ENCODE data around the gene CNTROB. TPM values are rescaled to one million over a fixed set of nuclear protein-coding genes. Genes with fewer than 3 reads are reported as not detected.

Gene CNTROB
- polyA plus RNA-seq, 2 of the 4 experiments (the other 2 are of a cell fraction), result 23.2 to 57.0 TPM

- FAIRE-seq, result no peak
- ChIA-PET CTCF (interaction anchor here (0.6 to 19.3 kb wide), 19 partner anchors 6 to 239 kb away, joined by 3 to 470 read pairs (median 10); partner anchors contain the start of genes RNF227 and TRAPPC1), POLR2A (interaction anchor here (1.3 kb wide), 1 partner anchor 51 kb away, joined by 3 read pairs; the partner anchor contains the start of genes CNTROB and TRAPPC1)
- H3K4me3 ChIP-seq, result no peak overlapping the region
- TF ChIP-seq RAD21 (conservative IDR thresholded peaks at IDR 0.05 in 1 of 2, IDR thresholded peaks at IDR 0.05 in 1 of 2), result peak in 1 of 2 experiments; percentile 33; a peak in 2 of 5 replicates
- TF ChIP-seq CBX2 (IDR thresholded peaks at IDR 0.05; ENCODE audit: borderline replicate concordance, low read depth), result no peak
- H3K4me1 ChIP-seq, result no peaks in the 10 kb centered on the region
- no peaks in the 10 kb centered on the region for H3K9me3 ChIP-seq
- 83% methylated on average over 6 of the region's 6 CpGs for WGBS (ENCODE audit: missing lambda C conversion rate)
- H3K4me2 ChIP-seq, result no peak overlapping the region
- ATAC-seq, result peak in 1 of 2 experiments; percentile 60; a peak in 2 of 6 replicates
- DNase-seq (ENCODE audit: low read depth in 1 of 2, low spot score in 1 of 2), result no peak
- H3K27ac ChIP-seq, result no peak overlapping the region
Measured at GRCh38 chr17:7982666-7983065, 50.7 kb downstream of the CNTROB start.

GRCh38 chr17:7984904-7985303, 52.9 kb downstream of the CNTROB start:
- WGBS (ENCODE audit: missing lambda C conversion rate), result 54% methylated on average over 9 of the region's 9 CpGs
- Histone ChIP-seq H3K4me1 (no peaks in the 10 kb centered on the region), H3K4me2 (no peak overlapping the region), H3K4me3 (no peak overlapping the region), H3K27ac (no peak overlapping the region), H3K9me3 (no peaks in the 10 kb centered on the region)
- ATAC-seq (no peak), DNase-seq (ENCODE audit: low read depth in 1 of 2, low spot score in 1 of 2) (no peak), FAIRE-seq (no peak)
- ChIA-PET CTCF (interaction anchor here (0.6 to 19.3 kb wide), 19 partner anchors 8 to 268 kb away, joined by 3 to 470 read pairs (median 12); partner anchors contain the start of genes CNTROB, GUCY2D, KCNAB3 and NAA38), POLR2A (no interaction called here)
- no peak for TF ChIP-seq ZFP36 (IDR thresholded peaks at IDR 0.05; ENCODE audit: borderline replicate concordance, partially characterized antibody)
- no peak for TF ChIP-seq POLR2AphosphoS2 (conservative IDR thresholded peaks at IDR 0.05; ENCODE audit: low read length)
- TF ChIP-seq HMGXB4 (CRISPR knock-in tag; IDR thresholded peaks at IDR 0.05; ENCODE audit: borderline replicate concordance), result no peak
- no peak for TF ChIP-seq SMC3 (IDR thresholded peaks at IDR 0.05)
- no peak for TF ChIP-seq CTCF (IDR thresholded peaks at IDR 0.05)
- no peak for TF ChIP-seq ATOH8 (CRISPR knock-in tag; IDR thresholded peaks at IDR 0.05; ENCODE audit: low read depth)
- no peak for TF ChIP-seq FOSB (CRISPR knock-in tag; IDR thresholded peaks at IDR 0.05)
- TF ChIP-seq USF2 (IDR thresholded peaks at IDR 0.05), result no peak
- TF ChIP-seq MAFK (IDR thresholded peaks at IDR 0.05; ENCODE audit: partially characterized antibody), result no peak
- TF ChIP-seq BCL3 (IDR thresholded peaks at IDR 0.05), result no peak
- no peak for TF ChIP-seq CBX2 (IDR thresholded peaks at IDR 0.05; ENCODE audit: borderline replicate concordance, low read depth)
- no peak for TF ChIP-seq HOXB5 (CRISPR knock-in tag; IDR thresholded peaks at IDR 0.05)
- no peak for TF ChIP-seq JUNB (IDR thresholded peaks at IDR 0.05)
- TF ChIP-seq CBX8 (IDR thresholded peaks at IDR 0.05), result no peak
- no peak for TF ChIP-seq E2F6 (IDR thresholded peaks at IDR 0.05; ENCODE audit: borderline replicate concordance, low read depth)
- no peak for TF ChIP-seq ZC3H11A (IDR thresholded peaks at IDR 0.05)
- TF ChIP-seq HEYL (CRISPR knock-in tag; IDR thresholded peaks at IDR 0.05), result no peak
- no peak for TF ChIP-seq HOXB13 (CRISPR knock-in tag; IDR thresholded peaks at IDR 0.05; ENCODE audit: low read depth)
- no peak for TF ChIP-seq NFE2L2 (conservative IDR thresholded peaks at IDR 0.05; ENCODE audit: low read length)
